ENCODE data around the gene KRT33B.

Gene KRT33B

GRCh38 chr17:41403404-41404023 lies 33.9 kb upstream of the KRT33B start:
- TF ChIP-seq GATA2 (IDR thresholded peaks at IDR 0.05; ENCODE audit: low read depth, low read length) (no peak), GATA3 (IDR thresholded peaks at IDR 0.05; ENCODE audit: low read depth, low read length) (no peak)

GRCh38 chr17:41402161-41402560 lies 32.5 kb upstream of the KRT33B start:
- no peak for TF ChIP-seq GATA2 (IDR thresholded peaks at IDR 0.05; ENCODE audit: low read depth, low read length)
- no peak for TF ChIP-seq GATA3 (IDR thresholded peaks at IDR 0.05; ENCODE audit: low read depth, low read length)

- TF ChIP-seq GATA2 (IDR thresholded peaks at IDR 0.05; ENCODE audit: low read depth, low read length) (no peak), GATA3 (IDR thresholded peaks at IDR 0.05; ENCODE audit: low read depth, low read length) (no peak)
Measured at GRCh38 chr17:41396996-41397660, 27.5 kb upstream of the KRT33B start, which contains the start of gene KRT31. TSS of gene KRT31 (minus strand) at chr17:41397608. CDS start at chr17:41397539, 69 bp downstream.

- TF ChIP-seq GATA2 (IDR thresholded peaks at IDR 0.05; ENCODE audit: low read depth, low read length) (no peak), GATA3 (IDR thresholded peaks at IDR 0.05; ENCODE audit: low read depth, low read length) (no peak)
Measured at GRCh38 chr17:41396340-41396739, 26.7 kb upstream of the KRT33B start.

GRCh38 chr17:41395611-41396010 lies 26.0 kb upstream of the KRT33B start:
- TF ChIP-seq GATA2 (IDR thresholded peaks at IDR 0.05; ENCODE audit: low read depth, low read length) (no peak), GATA3 (IDR thresholded peaks at IDR 0.05; ENCODE audit: low read depth, low read length) (no peak)

- TF ChIP-seq GATA3 (IDR thresholded peaks at IDR 0.05; ENCODE audit: low read depth, low read length) (no peak), GATA2 (IDR thresholded peaks at IDR 0.05; ENCODE audit: low read depth, low read length) (no peak)
Measured at GRCh38 chr17:41394254-41394996, 24.8 kb upstream of the KRT33B start.

GRCh38 chr17:41393826-41394225 lies 24.2 kb upstream of the KRT33B start:
- no peak for TF ChIP-seq GATA3 (IDR thresholded peaks at IDR 0.05; ENCODE audit: low read depth, low read length)
- TF ChIP-seq GATA2 (IDR thresholded peaks at IDR 0.05; ENCODE audit: low read depth, low read length), result no peak

GRCh38 chr17:41393294-41393693 lies 23.7 kb upstream of the KRT33B start:
- TF ChIP-seq GATA2 (IDR thresholded peaks at IDR 0.05; ENCODE audit: low read depth, low read length), result no peak
- no peak for TF ChIP-seq GATA3 (IDR thresholded peaks at IDR 0.05; ENCODE audit: low read depth, low read length)

GRCh38 chr17:41392278-41392677 lies 22.7 kb upstream of the KRT33B start:
- TF ChIP-seq GATA2 (IDR thresholded peaks at IDR 0.05; ENCODE audit: low read depth, low read length) (no peak), GATA3 (IDR thresholded peaks at IDR 0.05; ENCODE audit: low read depth, low read length) (no peak)

- no peak for TF ChIP-seq GATA3 (IDR thresholded peaks at IDR 0.05; ENCODE audit: low read depth, low read length)
- TF ChIP-seq GATA2 (IDR thresholded peaks at IDR 0.05; ENCODE audit: low read depth, low read length), result no peak
Measured at GRCh38 chr17:41391535-41391934, 21.9 kb upstream of the KRT33B start.

- TF ChIP-seq GATA2 (IDR thresholded peaks at IDR 0.05; ENCODE audit: low read depth, low read length), result no peak
- TF ChIP-seq GATA3 (IDR thresholded peaks at IDR 0.05; ENCODE audit: low read depth, low read length), result no peak
Measured at GRCh38 chr17:41390411-41390938, 20.9 kb upstream of the KRT33B start.

GRCh38 chr17:41387670-41388069 lies 18.1 kb upstream of the KRT33B start:
- TF ChIP-seq GATA3 (IDR thresholded peaks at IDR 0.05; ENCODE audit: low read depth, low read length), result no peak
- no peak for TF ChIP-seq GATA2 (IDR thresholded peaks at IDR 0.05; ENCODE audit: low read depth, low read length)

GRCh38 chr17:41386227-41386626 lies 16.6 kb upstream of the KRT33B start:
- no peak for TF ChIP-seq GATA2 (IDR thresholded peaks at IDR 0.05; ENCODE audit: low read depth, low read length)
- no peak for TF ChIP-seq GATA3 (IDR thresholded peaks at IDR 0.05; ENCODE audit: low read depth, low read length)

- TF ChIP-seq GATA2 (IDR thresholded peaks at IDR 0.05; ENCODE audit: low read depth, low read length), result no peak
- no peak for TF ChIP-seq GATA3 (IDR thresholded peaks at IDR 0.05; ENCODE audit: low read depth, low read length)
Measured at GRCh38 chr17:41383690-41384089, 14.1 kb upstream of the KRT33B start.

Data from SH-SY5Y (cell line).